ENCODE data around the gene CCSER1. TPM values are rescaled to one million over a fixed set of nuclear protein-coding genes. Genes with fewer than 3 reads are reported as not detected.

The CCSER1 gene
- total RNA-seq, 3 donors from 2014 or later (not counting 1 experiment from before 2014, with no cell fraction given), result 0.87 to 1.1 (median 1.1) TPM

DNA sequence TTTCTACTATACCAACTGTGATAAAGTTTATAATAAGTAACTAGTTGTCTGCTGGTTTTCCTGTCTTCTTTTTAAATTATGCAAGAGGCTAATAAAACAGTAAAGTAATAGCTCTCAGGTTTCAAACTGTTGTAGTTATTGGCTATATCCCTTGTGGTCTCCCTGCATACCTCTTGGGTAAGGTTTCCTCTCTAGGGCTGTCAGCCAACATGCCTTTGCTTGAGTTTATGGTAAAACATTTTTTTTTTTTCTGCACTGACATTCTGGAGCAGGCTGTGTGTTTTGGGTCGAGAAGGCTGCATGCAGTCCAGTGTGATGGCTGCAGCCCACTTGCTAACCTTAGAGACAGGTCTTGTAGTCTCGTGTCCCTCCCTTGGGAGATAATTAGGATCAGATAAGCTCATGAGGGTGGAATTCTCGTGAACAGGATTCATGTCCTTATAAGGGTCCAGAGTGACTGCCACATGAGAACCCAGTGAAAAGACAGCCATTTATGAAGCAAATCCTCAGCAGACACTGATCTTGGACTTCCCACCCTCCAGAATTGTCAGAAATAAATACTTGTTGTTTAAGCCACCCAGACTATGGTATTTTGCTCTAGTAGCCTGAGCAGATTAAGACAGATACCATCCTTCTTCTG, 831.2 kb downstream of the CCSER1 start:
- intact Hi-C loops (cut with micrococcal nuclease), result no loop called here
- Mint-ChIP-seq H3K36me3 (no peaks in the 10 kb centered on the region), H3K9me3 (peaks cover 11 to 14% of the 10 kb centered on the region in 2 donors), H3K27me3 (ENCODE audit: low read depth in 2 of 2) (no peaks in the 10 kb centered on the region), H3K4me3 (no peak overlapping the region), H3K27ac (no peak overlapping the region), H3K4me1 (no peaks in the 10 kb centered on the region)
- ATAC-seq, result no peak
- Histone ChIP-seq H3K9me3 (ENCODE audit: control insufficient read depth, insufficient read depth, low read length) (no peaks in the 10 kb centered on the region), H3K27ac (ENCODE audit: low read length) (no peak overlapping the region), H3K36me3 (ENCODE audit: control insufficient read depth, insufficient read depth, low read length) (no peaks in the 10 kb centered on the region), H3K27me3 (ENCODE audit: control insufficient read depth, insufficient read depth, low read length) (no peaks in the 10 kb centered on the region), H3K4me3 (ENCODE audit: low read length) (no peak overlapping the region), H3K4me1 (ENCODE audit: control insufficient read depth, insufficient read depth, low read length) (no peaks in the 10 kb centered on the region)
- DNase-seq, result no peak
- 84% methylated on average over 3 of the region's 3 CpGs for WGBS (ENCODE audit: insufficient coverage)
- TF ChIP-seq, protein P1, sequence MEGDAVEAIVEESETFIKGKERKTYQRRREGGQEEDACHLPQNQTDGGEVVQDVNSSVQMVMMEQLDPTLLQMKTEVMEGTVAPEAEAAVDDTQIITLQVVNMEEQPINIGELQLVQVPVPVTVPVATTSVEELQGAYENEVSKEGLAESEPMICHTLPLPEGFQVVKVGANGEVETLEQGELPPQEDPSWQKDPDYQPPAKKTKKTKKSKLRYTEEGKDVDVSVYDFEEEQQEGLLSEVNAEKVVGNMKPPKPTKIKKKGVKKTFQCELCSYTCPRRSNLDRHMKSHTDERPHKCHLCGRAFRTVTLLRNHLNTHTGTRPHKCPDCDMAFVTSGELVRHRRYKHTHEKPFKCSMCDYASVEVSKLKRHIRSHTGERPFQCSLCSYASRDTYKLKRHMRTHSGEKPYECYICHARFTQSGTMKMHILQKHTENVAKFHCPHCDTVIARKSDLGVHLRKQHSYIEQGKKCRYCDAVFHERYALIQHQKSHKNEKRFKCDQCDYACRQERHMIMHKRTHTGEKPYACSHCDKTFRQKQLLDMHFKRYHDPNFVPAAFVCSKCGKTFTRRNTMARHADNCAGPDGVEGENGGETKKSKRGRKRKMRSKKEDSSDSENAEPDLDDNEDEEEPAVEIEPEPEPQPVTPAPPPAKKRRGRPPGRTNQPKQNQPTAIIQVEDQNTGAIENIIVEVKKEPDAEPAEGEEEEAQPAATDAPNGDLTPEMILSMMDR (IDR thresholded peaks at IDR 0.05), result no peak

DNA sequence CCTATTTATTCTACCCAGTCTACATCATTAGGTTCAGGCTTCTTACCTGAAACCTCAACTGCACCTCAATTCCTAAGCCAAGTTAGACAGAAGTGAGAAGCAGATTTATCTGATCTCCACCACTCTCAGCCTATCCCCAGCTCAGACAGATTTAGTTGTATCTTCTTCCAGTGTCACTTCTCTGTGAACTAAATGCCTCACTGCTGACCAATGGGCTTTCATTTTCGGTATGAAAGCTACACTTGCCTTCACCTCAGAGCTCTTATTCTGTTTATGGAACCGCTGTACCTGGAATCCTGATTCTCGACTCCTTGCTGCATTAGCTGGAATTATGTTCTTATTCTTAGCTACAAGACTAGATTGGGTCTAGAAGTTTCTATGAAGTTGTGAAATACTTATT, 833.2 kb downstream of the CCSER1 start:
- Histone ChIP-seq H3K9me3 (ENCODE audit: control insufficient read depth, insufficient read depth, low read length) (no peaks in the 10 kb centered on the region), H3K4me3 (ENCODE audit: low read length) (no peak overlapping the region), H3K27ac (ENCODE audit: low read length) (no peak overlapping the region), H3K36me3 (ENCODE audit: control insufficient read depth, insufficient read depth, low read length) (no peaks in the 10 kb centered on the region), H3K27me3 (ENCODE audit: control insufficient read depth, insufficient read depth, low read length) (no peaks in the 10 kb centered on the region), H3K4me1 (ENCODE audit: control insufficient read depth, insufficient read depth, low read length) (no peaks in the 10 kb centered on the region)
- 82% methylated on average over 3 of the region's 3 CpGs for WGBS (ENCODE audit: insufficient coverage)
- no peaks in the 10 kb centered on the region for H3K4me1 Mint-ChIP-seq
- TF ChIP-seq, protein P1 (IDR thresholded peaks at IDR 0.05), result no peak
- H3K9me3 Mint-ChIP-seq, result peaks cover 13 to 19% of the 10 kb centered on the region in 2 donors
- DNase-seq, result no peak
- H3K27ac Mint-ChIP-seq, result no peak overlapping the region
- H3K36me3 Mint-ChIP-seq, result peaks cover 5% of the 10 kb centered on the region
- intact Hi-C loops (cut with micrococcal nuclease), result no loop called here
- H3K27me3 Mint-ChIP-seq (ENCODE audit: low read depth in 2 of 2), result no peaks in the 10 kb centered on the region
- no peak overlapping the region for H3K4me3 Mint-ChIP-seq
- ATAC-seq, result no peak

DNA sequence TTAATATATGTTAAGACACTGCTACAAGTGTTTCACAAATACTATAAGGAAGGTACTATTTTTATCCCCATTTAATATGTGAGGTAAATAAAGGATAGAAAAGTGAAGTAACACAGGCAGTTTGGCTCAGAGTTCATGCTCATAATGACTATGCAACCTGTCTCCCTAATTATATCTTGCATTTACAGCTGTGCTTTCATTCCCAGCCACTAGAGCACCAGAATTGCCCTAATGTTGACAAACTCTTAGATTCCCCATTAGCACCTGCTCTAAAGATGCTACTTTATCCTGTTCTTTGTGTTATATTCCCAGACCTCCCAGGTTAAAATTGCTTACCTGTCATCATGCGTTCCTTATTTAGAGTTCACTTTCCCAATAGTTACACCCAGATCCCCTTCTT, 833.6 kb downstream of the CCSER1 start:
- 88% methylated on average over 1 of the region's 1 CpG for WGBS (ENCODE audit: insufficient coverage)

More for the DNA sequence above, 833.6 kb downstream of the CCSER1 start:
- Mint-ChIP-seq H3K36me3 (peaks cover 10% of the 10 kb centered on the region), H3K9me3 (peaks cover 12 to 20% of the 10 kb centered on the region in 2 donors), H3K4me1 (no peaks in the 10 kb centered on the region), H3K4me3 (no peak overlapping the region), H3K27ac (no peak overlapping the region), H3K27me3 (ENCODE audit: low read depth in 2 of 2) (no peaks in the 10 kb centered on the region)
- H3K27me3 ChIP-seq (ENCODE audit: control insufficient read depth, insufficient read depth, low read length), result no peaks in the 10 kb centered on the region
- ATAC-seq, result no peak
- intact Hi-C loops (cut with micrococcal nuclease), result no loop called here
- no peaks in the 10 kb centered on the region for H3K36me3 ChIP-seq (ENCODE audit: control insufficient read depth, insufficient read depth, low read length)
- no peak for DNase-seq
- H3K9me3 ChIP-seq (ENCODE audit: control insufficient read depth, insufficient read depth, low read length), result no peaks in the 10 kb centered on the region
- H3K4me3 ChIP-seq (ENCODE audit: low read length), result no peak overlapping the region
- H3K4me1 ChIP-seq (ENCODE audit: control insufficient read depth, insufficient read depth, low read length), result no peaks in the 10 kb centered on the region
- H3K27ac ChIP-seq (ENCODE audit: low read length), result no peak overlapping the region
- TF ChIP-seq, protein P1 (IDR thresholded peaks at IDR 0.05), result no peak
